HG02678 (cell line): ENCODE results near the gene NDUFB8.
"Not testable (repeated sequence)": the region's sequence is repeated elsewhere in the genome, so short reads cannot be mapped to it uniquely, and the experiment has no call there.

ENCODE experiments used
- ATAC-seq: cut with Tn5 transposase; IDR thresholded peaks from one replicate; pipeline ENCODE4 v1.9.1; 2021; ENCODE audit warnings: mild to moderate bottlenecking, moderate library complexity; ENCODE audit not compliant: unreplicated experiment

The NDUFB8 gene

GRCh38 chr10:100529475-100530298, at the start of gene NDUFB8:
NDUFB8 (minus strand) TSS chr10:100529871; CDS start chr10:100529851, 20 bp downstream.
- ATAC-seq = peak; percentile 56

DNA sequence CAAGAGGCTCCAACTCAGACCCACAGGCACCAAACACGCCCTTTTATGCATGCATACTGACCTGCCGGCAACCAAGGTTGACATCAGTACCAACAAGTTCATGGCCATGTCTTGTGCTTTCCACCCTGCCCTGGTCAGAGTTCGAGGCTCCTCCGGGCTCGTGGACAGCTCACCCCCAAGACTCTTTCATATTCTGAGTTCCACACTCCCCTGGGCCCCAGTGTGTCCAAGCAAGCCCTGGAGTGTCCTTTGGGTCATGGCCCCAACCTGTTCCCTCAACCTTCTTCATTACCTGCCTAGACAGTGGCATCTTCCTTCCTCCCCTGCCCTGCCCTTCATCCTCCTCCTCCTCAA, 46.6 kb upstream of the NDUFB8 start:
- ATAC-seq = no peak

DNA sequence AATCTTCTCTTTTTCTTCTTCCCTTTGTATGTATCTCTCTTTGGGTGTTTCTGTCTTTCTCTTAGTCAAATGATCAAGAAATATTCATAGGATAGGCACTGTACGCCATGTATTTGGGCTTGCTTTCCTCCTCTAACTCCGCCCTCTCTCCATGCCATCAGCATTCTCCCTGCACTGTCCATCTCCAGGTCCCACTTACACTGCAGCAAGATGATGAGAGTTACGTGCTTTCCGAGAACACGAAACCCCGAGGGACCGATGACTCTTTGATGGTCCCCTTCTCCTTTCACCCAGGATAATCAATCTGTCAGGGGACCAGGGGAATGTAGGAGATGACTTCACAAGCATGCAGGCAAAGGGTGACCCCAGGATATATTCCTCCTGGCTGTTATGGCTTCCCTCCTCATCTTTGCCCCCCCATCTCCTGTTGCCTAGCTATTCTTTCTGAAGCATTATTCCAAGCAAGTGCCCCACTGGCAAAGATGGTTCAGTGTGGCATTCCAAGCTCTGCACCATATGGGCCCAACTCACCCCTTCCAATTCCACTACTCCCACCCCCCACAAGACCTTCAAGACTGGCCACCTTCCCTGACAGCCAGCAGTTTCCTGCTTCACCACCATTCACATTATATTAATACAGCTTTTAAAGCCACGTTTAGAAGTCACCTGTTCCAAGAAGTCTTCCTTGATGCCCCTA, 46.1 kb upstream of the NDUFB8 start:
- ATAC-seq = no peak

DNA sequence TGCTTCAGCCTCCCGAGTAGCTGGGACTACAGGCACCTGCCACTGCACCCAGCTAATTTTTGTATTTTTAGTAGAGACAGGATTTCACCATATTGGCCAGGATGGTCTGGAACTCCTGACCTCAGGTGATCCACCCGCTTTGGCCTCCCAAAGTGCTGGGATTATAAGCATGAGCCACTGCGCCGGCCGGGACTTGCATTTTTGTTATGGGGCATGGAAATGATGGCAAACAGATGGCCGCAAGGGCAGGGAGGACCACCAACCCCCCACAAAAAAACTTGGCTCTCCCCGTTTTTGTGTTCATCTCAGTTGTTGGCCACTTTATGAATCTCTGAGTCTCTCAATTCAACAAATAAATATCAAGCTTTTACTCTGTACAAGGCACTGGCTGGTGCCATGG, 45.5 kb upstream of the NDUFB8 start:
- ATAC-seq = not testable (repeated sequence)

GRCh38 chr10:100571084-100571856, 41.6 kb upstream of the NDUFB8 start:
- no peak for ATAC-seq

DNA sequence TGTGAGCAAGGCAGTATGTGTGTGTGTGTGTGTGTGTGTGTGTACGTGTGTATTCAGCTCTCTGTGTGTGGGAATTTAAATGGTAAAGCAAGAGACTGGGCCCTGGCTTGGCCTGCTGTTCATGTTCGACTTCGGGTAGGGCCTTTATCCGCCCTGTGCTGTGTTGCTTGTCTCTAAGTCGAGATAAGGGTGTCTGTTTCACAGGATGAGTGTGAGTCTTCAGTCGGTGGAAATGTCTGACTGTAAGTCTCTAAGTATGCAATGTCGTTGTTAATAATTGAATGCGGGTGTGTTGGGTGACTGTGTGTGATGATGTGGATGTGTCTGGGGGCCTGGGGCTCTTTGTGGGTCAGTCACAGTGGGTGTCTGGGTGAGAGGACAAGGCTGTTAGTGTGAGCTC, 40.8 kb upstream of the NDUFB8 start:
- no peak for ATAC-seq

- ATAC-seq = no peak
Observed at GRCh38 chr10:100569687-100570481, 40.2 kb upstream of the NDUFB8 start.

- ATAC-seq = no peak
Observed at GRCh38 chr10:100568912-100569311, 39.2 kb upstream of the NDUFB8 start.

GRCh38 chr10:100567826-100568225, 38.2 kb upstream of the NDUFB8 start:
- no peak for ATAC-seq

- no peak for ATAC-seq
Observed at GRCh38 chr10:100567249-100567648, 37.6 kb upstream of the NDUFB8 start.

- no peak for ATAC-seq
Observed at GRCh38 chr10:100566561-100566960, 36.9 kb upstream of the NDUFB8 start.

DNA sequence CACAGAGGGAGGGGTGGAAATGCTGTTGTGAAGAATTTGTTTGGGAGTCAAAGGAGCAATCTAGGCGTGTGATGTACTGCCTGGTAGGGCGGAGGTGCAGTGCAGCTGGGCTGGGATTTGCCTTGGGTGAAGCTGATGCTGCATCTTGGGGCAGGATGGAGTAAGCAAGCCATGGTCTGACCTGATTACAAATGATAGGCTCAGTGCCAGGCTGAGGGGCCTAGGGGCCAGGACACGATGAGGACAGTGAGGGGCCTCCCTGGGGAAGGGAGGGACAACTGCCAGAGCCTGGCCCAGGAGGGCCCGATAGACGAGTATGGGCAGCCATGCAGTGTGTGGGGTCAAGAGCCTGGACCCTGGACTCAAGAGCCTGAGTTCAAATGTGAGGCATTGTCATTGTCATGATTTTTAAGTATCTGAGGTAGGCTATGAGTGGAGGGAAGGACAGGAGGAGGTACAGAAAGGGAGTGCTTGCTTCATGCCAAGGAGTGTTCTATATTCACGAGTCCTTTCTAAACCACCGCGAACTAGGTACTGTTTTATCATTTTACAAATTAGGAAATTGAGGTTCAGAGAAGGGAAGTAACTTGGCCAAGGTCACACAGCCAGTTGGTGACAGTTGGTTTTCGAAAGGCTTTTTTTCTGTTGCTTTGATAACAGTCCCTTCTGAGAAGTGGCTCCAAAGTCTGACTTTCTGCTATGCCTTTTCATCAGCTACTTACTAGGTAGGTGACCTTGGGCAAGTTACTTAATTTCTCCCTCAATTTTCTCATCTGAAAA, 35.7 kb upstream of the NDUFB8 start:
- no peak for ATAC-seq

DNA sequence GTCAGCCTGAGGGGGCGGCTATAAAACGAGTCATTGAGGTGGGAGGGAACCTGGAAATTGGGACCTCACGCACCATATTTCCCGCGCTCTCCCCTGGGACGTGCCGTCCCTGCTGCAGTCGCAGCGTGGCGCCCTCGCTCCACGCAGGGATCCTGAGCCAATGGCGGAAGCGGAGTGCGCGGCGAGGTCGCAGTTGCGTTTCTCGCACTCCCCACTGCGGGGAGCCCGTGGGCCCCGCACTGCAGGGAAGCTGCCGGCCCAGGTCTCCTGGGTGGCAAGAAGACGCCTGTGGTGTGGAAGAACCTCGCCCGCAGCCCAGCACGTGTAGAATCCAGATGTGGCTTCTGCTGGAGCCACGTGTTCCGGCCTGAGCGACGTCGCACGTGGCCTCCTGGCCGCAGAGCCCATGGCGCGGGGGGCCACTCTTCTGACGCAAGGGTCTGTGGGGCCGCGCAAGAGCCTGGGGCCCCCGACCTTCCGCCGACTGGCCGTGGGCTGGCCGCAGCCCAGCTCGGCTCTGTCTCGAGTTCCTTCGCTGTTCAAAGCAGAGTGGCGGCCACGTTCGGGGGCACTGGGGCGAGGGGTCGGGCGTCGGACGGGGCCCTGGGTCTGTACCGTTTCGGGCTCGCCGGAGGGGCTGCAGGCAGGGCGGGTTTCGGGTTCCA, 32.5 kb upstream of the NDUFB8 start:
- ATAC-seq = peak; percentile 63

DNA sequence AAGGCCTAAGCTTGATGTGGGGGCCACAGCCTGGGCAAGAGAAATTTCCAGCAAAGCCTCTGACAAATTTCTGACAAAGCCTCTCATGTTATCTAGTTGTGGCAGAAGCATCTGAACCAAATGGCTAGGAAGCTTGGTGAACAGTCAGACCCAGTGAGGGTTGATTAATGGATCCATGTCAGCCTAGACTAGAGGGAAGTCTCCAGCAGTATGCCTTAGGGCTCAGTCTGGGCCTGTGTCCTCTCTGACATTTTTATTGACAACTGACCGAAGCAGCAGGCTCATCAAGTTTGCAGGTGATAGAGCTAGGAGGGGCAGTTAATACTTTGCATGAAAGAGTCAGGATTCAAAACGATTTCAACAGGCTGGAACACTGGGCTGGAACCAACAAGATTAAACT, 31.3 kb upstream of the NDUFB8 start:
- no peak for ATAC-seq

DNA sequence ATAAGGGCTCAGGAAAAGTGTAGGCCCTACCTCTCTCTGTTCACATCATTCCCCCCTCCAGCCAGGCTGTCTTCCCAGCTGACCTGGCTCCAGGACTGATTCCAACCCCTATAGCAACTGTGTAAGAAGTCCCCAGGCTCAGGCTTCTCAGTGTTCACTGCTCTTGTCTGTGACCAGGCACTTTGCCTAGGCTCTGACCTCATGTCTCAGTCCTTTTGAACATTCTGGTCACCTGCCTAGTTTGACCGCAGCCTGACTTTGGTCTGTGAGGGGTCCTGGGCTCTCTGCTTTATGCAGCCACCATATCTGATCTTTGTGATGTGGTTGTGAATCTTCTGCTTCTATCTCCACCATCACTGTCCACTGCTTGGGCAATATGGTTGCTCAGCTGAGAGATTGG, 30.6 kb upstream of the NDUFB8 start:
- no peak for ATAC-seq

- no peak for ATAC-seq
Observed at GRCh38 chr10:100554902-100555301, 25.2 kb upstream of the NDUFB8 start.

DNA sequence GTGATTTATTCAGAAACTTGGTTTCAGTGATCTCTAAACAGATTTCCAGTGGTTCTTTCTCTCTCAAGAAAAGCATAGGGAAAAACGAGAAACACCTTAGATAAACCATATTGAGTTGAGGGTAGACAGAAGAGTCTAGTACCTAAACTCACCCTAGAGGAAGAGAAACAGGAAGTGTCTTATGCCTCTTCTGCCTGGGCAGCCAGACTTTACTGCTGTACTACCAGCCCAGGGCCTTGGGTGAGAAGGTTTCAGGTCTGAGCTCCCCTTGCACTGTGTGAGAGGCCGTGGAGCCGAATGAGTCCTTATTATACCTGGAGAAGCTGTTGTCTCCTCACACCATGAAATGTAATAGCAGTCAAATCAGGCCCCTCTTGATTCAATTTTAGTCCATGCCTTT, 24.3 kb upstream of the NDUFB8 start:
- no peak for ATAC-seq

DNA sequence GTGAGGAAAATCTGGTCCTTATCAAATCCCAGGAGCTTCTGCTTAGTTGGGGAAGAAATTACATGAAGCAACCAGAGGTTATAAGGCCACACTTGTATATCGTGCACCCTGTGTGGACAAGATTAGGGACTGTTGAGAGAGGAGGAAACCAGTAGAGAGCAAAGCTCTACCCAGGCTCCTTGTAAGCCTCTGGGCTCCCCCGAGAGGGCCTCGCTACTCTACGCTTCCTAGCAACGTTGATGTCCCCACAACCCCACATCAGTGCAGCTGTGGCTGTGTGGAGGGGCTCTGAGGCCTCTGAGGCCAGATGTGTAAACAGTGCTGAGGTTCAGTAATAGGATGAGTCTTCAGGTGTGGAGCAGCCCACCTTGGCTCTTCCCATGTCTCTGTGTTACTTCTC, 22.1 kb upstream of the NDUFB8 start:
- no peak for ATAC-seq

- no peak for ATAC-seq
Observed at GRCh38 chr10:100551196-100551595, 21.5 kb upstream of the NDUFB8 start.

GRCh38 chr10:100544950-100545349, 15.3 kb upstream of the NDUFB8 start:
- ATAC-seq = no peak
